NCI-H69 (cell line): Measurements from ENCODE around the gene TMEM30A.

Experiments used
- DNase-seq: peaks from one replicate; lab custom pipeline; 2025; lab: John Stamatoyannopoulos, UW

Gene TMEM30A

GRCh38 chr6:75215291-75215690, 69.3 kb downstream of the TMEM30A start:
- no peak for DNase-seq

- DNase-seq = no peak
These were observed 70.9 kb downstream of the TMEM30A start for GRCh38 chr6:75213732-75214131.

- no peak for DNase-seq
These were observed 71.5 kb downstream of the TMEM30A start for GRCh38 chr6:75213112-75213511.

- no peak for DNase-seq
These were observed 72.5 kb downstream of the TMEM30A start for GRCh38 chr6:75211920-75212590.

- DNase-seq = peak; percentile 79
These were observed 73.5 kb downstream of the TMEM30A start for GRCh38 chr6:75210885-75211739.

- DNase-seq = no peak
These were observed 75.3 kb downstream of the TMEM30A start for GRCh38 chr6:75209184-75209723.

- DNase-seq = peak; percentile 85
These were observed 76.1 kb downstream of the TMEM30A start for GRCh38 chr6:75208298-75209183.

GRCh38 chr6:75206576-75207342, 77.8 kb downstream of the TMEM30A start:
- no peak for DNase-seq

- DNase-seq = peak; percentile 78
These were observed 78.6 kb downstream of the TMEM30A start, which contains the start of gene COL12A1 for GRCh38 chr6:75205776-75206575. TSS of gene COL12A1 (minus strand) at chr6:75206053. CDS start at chr6:75202792, 3,261 bp downstream.

GRCh38 chr6:75204959-75205775, 79.4 kb downstream of the TMEM30A start:
- DNase-seq = peak; percentile 55

GRCh38 chr6:75204217-75204958, 80.2 kb downstream of the TMEM30A start:
- DNase-seq = peak; percentile 76

- DNase-seq = no peak
These were observed 80.9 kb downstream of the TMEM30A start for GRCh38 chr6:75203721-75204120.
